A204.1 (cell line): ENCODE data around the gene SF3B3.
"Not testable (repeated sequence)": the region's sequence is repeated elsewhere in the genome, so short reads cannot be mapped to it uniquely, and the experiment has no call there.

Source experiments
- FAIRE-seq: peaks from 2 replicates; lab custom pipeline; 2012; peaks lifted over from hg19 to GRCh38; lab: Jason Lieb, UNC

Gene SF3B3

DNA sequence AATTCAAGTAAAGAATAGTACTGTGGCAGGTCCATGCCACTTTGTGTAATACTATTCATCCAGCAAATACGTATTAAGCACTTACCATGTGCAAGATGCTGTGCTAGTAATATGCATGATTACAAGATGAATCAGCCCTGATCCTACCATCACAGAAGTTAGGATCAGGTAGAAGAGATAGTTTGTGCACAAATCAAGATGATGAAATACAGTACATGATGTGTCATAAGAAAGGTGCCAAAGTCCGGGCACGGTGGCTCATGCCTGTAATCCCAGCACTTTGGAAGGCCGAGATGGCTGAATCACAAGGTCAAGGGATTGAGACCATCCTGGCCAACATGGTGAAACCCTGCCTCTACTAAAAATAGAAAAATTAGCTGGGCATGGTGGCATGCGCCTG lies 11.2 kb upstream of the SF3B3 start:
- no peak for FAIRE-seq

DNA sequence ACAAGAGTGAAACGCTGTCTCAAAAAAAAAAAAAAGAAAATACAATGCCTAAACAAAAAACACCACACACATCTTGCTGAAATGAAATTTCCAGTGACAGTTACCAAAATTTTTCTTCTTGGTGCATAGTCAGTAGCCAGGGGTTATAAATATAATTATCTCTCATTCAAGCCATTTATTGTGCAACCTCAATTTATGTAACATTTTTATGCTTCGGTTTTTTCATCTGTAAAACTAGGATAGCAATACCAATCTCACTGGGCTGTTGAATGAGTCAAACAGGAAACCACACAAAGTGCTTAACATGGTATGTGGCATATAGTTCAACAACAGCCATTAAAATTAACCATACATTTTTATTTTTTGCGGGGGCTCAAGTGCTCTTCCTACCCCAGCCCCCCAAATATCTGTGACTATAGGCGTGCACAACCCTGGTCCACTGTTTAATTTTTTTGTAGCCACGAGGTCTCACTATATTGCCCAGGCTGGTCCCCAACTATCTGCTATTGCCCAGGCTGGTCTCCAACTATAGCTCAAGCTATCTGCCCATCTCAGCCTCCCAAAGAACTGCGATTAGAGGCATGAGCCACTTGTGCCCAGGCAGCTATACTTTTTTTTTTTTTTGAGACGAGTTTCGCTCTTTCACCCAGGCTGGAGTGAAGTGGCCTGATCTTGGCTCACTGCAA lies 2.9 kb upstream of the SF3B3 start:
- FAIRE-seq: no peak

DNA sequence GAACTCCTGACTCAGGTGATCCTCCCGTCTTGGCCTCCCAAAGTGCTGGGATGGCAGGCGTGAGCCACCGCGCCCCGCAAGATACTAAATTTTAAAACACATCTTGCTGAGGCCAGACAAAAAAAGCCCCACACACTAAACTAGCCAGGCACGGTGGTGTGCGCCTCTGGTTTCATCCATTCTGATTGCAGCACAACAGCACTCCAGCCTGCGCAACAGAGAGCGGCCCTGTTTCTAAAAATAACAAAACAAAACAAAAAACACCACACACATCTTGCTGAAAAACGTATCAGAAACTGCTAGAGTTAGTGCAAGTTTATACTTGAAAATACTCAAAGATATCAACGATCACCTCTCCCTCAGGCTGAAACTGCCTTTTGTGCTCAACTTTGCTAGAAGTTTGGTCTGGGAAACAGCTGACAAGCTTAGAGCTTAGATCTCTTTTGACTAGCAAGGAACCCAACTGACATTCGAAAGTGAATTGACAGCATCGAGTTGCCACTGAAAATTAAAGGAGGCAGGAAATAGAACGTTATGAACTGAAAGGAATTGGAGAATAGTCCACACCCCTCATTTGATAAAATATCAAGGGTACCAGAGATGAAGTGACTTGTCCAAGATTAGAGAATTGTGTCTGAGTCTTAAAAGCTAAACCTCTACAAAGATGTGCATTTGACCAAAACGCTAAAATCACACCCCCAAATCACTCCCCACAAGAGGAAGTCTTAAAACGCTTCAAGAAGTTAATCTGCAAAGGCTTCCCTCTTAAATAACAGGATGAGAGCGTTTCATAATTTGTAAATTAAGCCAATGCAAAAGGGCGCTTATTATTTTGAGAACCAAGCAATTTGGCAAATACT lies 1.2 kb upstream of the SF3B3 start:
- FAIRE-seq: no peak

DNA sequence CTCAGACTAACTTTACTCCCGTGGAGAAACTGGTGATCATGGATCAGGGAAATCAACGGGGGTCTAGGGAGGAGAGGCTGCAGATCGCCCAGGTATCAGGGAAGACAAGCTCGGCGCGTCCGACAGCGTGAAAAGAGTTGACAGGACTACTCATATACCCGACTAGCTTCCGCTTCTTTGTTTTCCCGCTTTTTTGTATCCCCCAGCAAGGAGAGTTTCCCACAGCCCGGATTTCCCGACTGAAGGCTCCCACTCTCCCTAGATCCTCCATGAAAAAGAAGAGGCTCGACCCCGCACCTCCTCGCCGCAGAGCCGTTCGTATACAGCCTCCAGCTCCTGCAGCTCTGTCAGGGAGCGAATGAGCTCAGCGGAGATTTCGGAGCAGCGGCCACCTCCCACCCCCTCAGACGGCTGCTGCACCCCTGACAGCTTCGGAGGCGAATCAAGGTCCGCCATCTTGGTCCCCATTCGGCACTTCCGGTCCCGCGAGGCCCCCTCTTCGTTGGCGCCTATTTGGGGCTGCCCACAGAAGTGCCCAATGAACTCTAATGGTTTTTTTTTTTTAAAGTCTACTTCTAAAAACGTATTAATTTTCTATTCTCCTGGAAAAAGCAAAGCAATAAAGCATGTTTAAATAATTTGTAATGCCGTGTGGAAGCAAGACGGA lies 407 bp upstream of the SF3B3 start, which contains the start of gene COG4:
COG4 (minus strand) TSS at position 479 of the 667 bp plus-strand sequence; CDS start at position 468, 11 bp downstream.
- peak; percentile 90 for FAIRE-seq

DNA sequence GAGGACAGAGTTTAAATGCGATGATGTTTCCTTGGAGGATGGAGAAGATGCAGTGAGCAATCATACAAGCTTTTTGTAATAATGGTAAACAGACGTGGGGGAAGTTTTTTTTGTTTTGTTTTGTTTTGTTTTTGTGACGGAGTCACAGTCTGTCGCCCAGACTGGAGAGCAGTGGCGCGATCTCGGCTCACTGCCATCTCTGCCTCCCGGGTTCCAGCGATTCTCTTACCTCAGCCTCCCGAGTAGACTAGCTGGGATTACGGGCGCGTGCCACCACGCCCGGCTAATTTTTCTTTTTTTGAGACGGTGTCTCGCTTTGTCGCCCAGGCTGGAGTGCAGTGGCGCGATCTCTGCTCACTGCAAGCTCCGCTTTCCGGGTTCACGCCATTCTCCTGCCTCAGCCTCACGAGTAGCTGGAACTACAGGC lies 796 bp downstream of the SF3B3 start:
- FAIRE-seq: not testable (repeated sequence)

DNA sequence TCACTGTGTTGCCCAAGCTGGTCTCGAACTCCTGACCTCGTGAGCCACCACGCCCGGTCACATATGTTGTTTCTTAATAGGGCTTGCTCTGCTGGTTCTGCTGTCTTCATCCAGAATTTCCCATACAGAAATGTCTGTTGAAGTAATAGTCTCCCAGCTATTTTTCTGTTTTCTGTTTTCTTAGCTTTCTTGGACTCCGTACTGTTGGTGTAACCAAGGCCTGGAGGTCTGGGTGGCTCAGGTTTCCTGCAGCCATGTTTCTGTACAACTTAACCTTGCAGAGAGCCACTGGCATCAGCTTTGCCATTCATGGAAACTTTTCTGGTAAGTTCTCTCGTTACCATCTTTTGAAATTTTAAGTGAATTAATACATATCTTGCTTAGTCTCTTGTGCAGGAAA lies 2.8 kb downstream of the SF3B3 start:
- FAIRE-seq: no peak

DNA sequence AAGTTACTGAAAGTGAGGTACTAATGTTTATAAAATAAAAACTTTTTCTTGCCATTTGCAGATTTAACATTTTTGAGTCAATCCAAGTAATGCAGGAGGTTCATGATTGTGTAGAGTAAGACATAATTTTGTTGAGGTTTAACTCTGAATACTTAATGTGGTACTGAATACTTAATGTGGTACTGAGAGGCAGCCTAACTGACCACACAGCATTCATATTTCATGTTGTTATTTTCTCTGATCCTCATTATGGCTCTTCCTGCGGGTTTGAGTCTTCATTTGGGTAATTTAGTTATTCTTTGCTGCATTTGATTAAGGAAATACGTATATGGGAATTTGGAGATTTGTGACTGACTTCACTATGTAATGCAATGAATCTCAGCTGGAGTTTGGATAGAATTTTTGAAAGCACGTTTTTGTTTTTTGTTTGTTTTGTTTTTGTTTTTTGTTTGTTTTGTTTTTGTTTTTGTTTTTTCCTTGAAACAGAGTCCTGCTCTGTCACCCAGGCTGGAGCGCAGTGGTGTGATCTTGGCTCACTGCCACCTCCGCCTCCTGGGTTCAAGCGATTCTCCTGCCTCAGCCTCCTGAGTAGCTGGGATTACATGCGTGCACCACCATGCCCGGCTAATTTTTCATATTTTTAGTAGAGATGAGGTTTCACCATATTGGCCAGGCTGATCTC lies 3.8 kb downstream of the SF3B3 start:
- no peak for FAIRE-seq

DNA sequence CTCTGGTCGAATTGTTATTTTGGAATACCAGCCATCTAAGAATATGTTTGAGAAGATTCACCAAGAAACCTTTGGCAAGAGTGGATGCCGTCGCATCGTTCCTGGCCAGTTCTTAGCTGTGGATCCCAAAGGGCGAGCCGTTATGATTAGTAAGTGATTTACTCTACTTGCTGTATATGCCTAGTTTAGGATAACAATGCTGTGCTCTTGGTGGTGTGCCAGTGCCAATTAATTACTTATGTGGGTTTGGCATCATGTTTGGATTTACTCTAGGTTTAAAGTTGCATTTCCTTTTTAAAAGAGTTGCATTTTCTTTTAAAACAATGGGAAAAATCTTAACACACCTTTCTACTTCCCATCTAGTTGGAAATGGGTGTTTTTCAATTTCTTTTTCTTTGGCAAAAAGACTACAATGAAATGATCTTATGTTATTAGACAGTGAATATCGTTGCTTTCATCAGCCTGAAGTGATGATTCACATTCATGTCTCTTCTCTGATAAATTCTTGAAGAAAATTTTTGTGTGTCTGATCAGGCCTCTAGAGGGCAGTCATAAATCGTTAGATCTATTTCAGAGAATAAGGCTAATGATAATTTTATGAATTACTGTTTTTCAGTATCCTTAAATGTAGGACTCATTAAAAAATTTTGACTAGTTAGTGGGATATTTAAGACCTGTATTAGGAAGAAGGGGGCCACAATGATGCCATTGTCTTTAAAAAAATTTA lies 5.6 kb downstream of the SF3B3 start:
- FAIRE-seq: peak; percentile 83

DNA sequence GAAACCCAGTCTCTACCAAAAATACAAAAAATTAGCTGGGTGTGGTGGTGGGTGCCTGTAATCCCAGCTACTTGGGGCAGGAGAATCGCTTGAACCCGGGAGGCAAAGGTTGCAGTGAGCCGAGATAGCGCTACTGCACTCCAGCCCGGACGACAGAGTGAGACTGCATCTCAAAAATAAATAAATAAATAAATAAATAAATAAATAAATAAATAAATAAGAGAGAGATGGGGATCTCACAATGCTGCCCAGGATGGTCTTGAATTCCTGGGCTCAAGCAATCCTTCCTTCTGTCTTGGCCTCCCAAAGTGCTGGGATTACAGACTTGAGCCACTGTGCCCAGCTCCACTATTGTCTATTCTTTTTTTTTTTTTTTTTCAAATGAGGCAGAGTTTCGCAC lies 6.3 kb downstream of the SF3B3 start:
- not testable (repeated sequence) for FAIRE-seq

DNA sequence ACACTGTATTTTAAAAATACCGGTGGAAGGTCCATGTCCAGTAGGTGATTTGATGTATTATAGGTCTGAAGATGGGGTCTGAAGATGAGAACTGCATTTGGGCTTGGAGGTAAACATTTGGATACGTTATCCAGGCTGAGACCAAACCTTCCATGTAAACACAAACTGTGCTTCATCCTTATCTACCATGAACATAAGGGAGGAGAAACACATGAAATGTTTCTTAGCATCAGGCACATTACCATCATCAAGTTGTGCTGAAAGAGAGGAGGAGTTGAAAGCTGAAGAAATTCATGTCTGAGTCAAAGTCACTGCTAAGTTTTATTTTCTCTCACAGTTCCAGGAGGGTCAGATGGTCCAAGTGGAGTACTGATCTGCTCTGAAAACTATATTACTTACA lies 11.4 kb downstream of the SF3B3 start:
- no peak for FAIRE-seq

DNA sequence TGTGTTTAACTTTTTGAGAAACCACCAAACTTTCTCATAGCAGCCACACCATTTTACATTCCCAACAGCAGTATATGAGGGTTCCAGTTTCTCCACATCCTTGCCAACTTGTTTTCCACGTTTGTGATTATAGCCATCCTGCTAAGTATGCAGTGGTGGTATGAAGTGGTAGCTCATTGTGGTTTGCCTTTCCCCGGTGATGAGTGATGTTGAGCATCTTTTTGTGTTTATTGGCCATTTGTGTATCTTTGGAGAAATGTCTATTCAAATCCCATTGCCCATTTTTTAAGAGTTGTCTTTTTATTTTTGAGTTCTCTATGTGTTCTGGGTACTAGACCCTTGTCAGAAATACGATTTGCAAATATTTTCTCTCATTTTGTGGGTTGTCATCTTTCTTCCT lies 17.4 kb downstream of the SF3B3 start:
- no peak for FAIRE-seq

DNA sequence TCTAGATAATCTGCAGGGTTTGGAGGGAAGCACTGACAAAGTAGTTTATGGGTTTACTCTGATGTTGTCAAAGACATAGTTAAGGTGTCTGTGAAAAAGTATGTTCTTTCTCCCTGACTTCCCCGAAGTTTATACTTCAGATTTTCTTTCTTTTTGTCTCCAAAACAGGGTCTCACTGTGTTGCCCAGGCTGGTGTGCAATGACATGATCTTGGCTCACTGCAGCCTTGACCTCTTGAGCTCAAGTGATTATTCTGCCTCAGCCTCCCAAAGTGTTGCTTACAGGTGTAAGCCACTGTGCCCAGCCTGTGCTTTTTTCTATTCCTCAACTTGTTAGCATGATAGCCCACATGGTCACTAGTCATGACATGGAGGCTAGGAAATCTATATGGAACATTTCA lies 20.9 kb downstream of the SF3B3 start:
- FAIRE-seq: no peak

DNA sequence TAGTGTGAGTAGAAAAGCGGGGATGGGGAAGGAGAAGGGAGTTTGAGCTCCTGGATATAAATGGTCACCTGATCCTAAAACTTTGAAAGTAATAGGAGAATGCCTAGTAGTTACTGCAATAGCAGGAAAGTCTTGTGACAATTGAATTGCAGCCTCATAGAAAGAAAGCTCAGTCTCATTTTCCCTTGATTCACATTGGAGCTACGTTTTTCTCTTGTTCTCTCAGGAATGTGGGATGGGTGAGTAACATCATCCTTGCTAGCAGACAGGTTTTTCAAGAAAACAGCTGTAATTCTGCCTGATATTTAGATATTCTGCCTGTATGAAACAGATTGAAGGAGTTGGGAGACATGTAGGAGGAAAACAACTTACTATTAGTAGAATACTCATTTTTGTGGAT lies 25.3 kb downstream of the SF3B3 start:
- no peak for FAIRE-seq

DNA sequence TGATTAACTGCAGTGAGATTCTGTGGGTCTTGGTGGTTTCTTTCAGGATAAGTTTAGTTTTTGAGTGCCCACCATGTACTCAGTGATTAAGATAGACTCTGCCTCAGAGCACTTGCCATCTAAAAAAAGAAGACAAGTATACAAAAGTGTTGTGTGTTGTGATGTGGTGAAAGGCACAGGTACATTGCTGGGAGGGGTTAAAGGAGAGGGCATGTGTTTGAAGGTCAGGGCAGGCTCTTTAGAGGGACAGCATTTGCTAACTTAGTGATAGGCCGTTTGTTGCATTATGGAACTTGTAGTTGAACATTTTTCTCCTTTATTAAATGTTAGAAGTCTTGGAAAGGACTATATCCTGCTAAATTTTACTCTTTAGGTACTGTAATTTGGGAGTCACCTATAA lies 26.5 kb downstream of the SF3B3 start:
- FAIRE-seq: no peak

DNA sequence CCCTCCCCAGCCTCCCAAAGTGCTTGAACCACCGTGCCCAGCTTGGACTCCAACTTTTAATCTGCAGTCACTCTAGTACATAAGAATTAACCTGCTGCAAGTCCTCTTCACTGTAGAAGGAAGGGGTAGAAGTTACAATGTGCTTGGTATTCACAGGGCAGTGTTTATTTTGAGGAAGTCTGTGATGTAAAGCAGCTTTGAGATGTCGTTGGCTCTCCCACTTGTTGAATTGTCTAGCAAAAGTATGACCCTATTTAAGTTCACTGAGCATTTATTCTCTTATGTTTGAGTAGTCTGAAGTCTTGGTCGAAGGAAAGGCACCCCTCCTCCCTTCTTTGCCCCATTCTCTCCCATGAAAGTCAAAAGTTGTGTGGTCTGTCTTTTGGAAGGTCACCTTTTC lies 28.2 kb downstream of the SF3B3 start:
- no peak for FAIRE-seq

DNA sequence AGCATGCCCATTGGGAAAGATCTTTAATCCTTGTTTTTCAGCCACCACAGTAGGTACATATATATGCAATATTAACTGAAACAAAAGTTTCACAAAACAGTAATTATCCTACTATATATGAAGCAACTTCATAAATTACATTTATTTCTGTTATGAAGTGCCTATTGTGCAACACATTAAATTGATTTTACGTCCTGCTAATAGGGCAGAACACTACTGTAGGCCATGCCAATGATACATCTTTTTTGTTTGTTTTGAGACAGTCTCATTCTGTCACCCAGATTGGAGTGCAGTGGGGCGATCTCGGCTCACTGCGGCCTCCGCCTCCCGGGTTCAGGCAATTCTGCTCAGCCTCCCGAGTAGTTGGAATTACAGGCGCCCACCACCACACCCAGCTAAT lies 29.1 kb downstream of the SF3B3 start:
- FAIRE-seq: no peak

DNA sequence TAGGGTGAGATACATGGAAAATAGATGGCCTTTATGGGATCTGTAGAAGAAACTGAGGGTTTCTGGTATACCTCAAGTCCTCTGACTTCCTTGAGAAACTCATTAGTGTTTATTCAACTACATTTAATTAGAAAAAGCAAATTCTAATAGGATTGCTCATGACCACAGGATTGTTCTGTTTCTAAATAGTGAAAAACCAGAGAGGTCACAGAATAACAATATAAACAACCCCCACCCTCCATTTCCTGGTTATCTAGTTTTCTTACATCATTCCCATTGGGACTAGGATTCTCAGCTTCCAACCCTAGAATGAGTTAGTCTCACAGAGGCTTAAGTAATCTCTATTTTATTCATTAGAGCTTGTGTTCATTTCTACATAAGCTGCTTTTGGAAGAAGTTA lies 30.0 kb downstream of the SF3B3 start:
- FAIRE-seq: no peak

DNA sequence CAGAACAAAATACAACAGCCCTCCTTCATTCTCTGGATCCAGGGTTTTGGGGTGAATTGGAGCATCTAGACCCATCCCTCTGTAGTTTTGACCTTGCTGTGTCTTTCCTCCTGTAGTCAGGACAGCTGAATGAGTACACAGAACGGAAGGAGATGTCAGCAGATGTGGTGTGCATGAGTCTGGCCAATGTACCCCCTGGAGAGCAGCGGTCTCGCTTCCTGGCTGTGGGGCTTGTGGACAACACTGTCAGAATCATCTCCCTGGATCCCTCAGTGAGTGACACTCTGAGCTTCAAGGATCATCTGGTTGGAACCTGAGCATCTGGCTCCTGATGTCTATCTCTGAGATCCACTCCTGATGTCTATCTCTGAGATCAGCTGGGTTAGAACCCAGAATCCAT lies 32.4 kb downstream of the SF3B3 start:
- no peak for FAIRE-seq

DNA sequence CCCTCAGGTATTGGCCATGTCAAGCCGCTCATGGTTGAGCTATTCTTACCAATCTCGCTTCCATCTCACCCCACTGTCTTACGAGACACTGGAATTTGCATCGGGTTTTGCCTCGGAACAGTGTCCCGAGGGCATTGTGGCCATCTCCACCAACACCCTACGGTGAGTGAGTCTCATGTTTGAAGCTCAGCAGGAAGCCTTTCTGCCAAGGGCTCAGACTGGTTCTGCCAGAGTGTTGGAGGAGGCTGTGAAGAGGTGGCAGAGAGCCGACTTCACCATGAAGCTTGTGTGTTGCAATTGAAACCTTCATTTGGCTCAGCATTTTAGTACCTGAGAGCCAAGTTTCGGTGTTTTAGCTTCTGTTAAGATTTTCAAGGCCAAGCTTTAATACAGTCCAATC lies 38.0 kb downstream of the SF3B3 start:
- no peak for FAIRE-seq

DNA sequence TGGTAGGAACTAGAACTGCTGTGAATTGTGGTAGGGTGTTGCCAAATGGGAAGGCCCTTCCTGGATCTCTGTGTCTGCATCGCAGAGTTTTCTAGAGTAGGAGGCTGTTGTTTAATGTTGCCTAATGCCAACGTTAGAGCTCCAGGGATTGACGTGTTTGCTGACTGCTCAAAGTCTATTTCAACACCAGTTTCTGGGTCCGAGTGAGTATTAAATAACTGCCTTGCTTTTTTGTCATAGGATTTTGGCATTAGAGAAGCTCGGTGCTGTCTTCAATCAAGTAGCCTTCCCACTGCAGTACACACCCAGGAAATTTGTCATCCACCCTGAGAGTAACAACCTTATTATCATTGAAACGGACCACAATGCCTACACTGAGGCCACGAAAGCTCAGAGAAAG lies 40.0 kb downstream of the SF3B3 start:
- no peak for FAIRE-seq

DNA sequence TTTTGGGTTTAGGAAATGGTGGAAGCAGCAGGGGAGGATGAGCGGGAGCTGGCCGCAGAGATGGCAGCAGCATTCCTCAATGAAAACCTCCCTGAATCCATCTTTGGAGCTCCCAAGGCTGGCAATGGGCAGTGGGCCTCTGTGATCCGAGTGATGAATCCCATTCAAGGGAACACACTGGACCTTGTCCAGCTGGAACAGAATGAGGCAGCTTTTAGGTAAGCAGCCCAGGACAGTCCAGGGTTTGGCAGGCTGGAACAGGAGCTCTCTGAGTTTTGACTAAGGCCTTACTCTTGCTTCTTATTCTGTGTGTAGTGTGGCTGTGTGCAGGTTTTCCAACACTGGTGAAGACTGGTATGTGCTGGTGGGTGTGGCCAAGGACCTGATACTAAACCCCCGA lies 41.4 kb downstream of the SF3B3 start:
- FAIRE-seq: no peak
